NCI-H2107 (cell line): ENCODE measurements around the gene PLCD3.

ENCODE experiments used
- DNase-seq: peaks from one replicate; lab custom pipeline; 2025; lab: John Stamatoyannopoulos, UW

Gene PLCD3

GRCh38 chr17:45070001-45070400 is 62.3 kb downstream of the PLCD3 start:
- no peak for DNase-seq

GRCh38 chr17:45067637-45068036 is 64.7 kb downstream of the PLCD3 start:
- DNase-seq: no peak

GRCh38 chr17:45063198-45063597 is 69.1 kb downstream of the PLCD3 start:
- no peak for DNase-seq

- DNase-seq: peak; percentile 67
Measured at GRCh38 chr17:45061606-45062205, 70.6 kb downstream of the PLCD3 start.

GRCh38 chr17:45060797-45061605 is 71.3 kb downstream of the PLCD3 start, which contains the start of gene NMT1:
Gene NMT1, plus strand, starts transcription at chr17:45061317. Its CDS starts 13 bp downstream, at chr17:45061330.
- DNase-seq: peak; percentile 98

- no peak for DNase-seq
Measured at GRCh38 chr17:45060382-45060796, 71.9 kb downstream of the PLCD3 start.
